HCT116 (cell line): ENCODE data around the gene COL5A1. TPM values are rescaled to one million over a fixed set of nuclear protein-coding genes. Genes with fewer than 3 reads are reported as not detected.

ENCODE experiments used
- ATAC-seq: fragments of 200-7000 bp; cut with Tn5 transposase; 2 replicates; pipeline ENCODE4 v1.9.1; 2020; ENCODE audit warnings: mild to moderate bottlenecking, moderate library complexity
- BruUV-seq: library from RNA; stranded (reverse); fragments of 400-500 nt; replicated peaks from 2 replicates; lab custom pipeline; 2021; lab: Mats Ljungman, UMichigan
- CTCF ChIA-PET: fragments of 300-600 bp; sonication (Branson Sonifier 250); formaldehyde crosslinking; loops from one replicate; lab custom pipeline; 2021; ENCODE audit warnings: antibody characterized with exemption; lab: Charles Lee
- POLR2A ChIA-PET: fragments of 300-600, 350-600 bp; sonication (Branson Sonifier 250); formaldehyde crosslinking; loops from one replicate; lab custom pipeline; 2021; ENCODE audit warnings: antibody characterized with exemption; lab: Charles Lee
- RAD21 ChIA-PET, 2 experiments: fragments of 300-600 bp; sonication (Branson Sonifier 250); formaldehyde crosslinking; loops; one replicate each; lab custom pipeline; 2023; ENCODE audit warnings: low total read pairs in 2 of 2; ENCODE audit not compliant: uncharacterized antibody in 2 of 2, unreplicated experiment in 2 of 2, low non-redundant PET in 1 of 2; lab: Charles Lee
- DNase-seq: peaks from one replicate; pipeline ENCODE4 v3.0.0-alpha.2; 2010; ENCODE audit warnings: low read depth, low spot score
- H2AFZ ChIP-seq: fragments of 200-600 bp; shearing (Covaris generic), sonication (generic); 2 replicates; pipeline ENCODE4 v1.6.1; 2017; ENCODE audit warnings: low read depth, mixed run types, mixed read lengths, antibody characterized with exemption, low read length; ENCODE audit not compliant: poor library complexity, severe bottlenecking
- H3K27ac ChIP-seq: 2 replicates; pipeline ENCODE4 v1.5.1; 2012; ENCODE audit warnings: low read depth, low read length
- H3K27me3 ChIP-seq: fragments of 200-600 bp; sonication (generic); 2 replicates; pipeline ENCODE4 v1.6.1; 2016; ENCODE audit warnings: mixed run types, low read length, mixed read lengths; ENCODE audit not compliant: insufficient read depth
- H3K36me3 ChIP-seq, 2 experiments: fragments of 200-500 bp in 1 of 2; fragments of 200-600 bp in 1 of 2; sonication (Bioruptor generic) in 1 of 2; sonication (generic) in 1 of 2; 2 replicates each; pipeline versions ENCODE4 v1.5.1 to v1.6.1; 2014 to 2016; ENCODE audit warnings: low read length in 2 of 2, inconsistent platforms in 1 of 2, mixed read lengths in 1 of 2, mixed run types in 1 of 2; ENCODE audit not compliant: insufficient read depth in 2 of 2, control insufficient read depth in 1 of 2
- H3K4me1 ChIP-seq, 2 experiments: fragments of 200-600 bp in 1 of 2; sonication (generic) in 1 of 2; 2 replicates each; pipeline versions ENCODE4 v1.5.1 to v1.6.1; 2012 to 2017; ENCODE audit warnings: low read length in 2 of 2, inconsistent platforms in 1 of 2, mild to moderate bottlenecking in 1 of 2, mixed read lengths in 1 of 2, mixed run types in 1 of 2, moderate library complexity in 1 of 2; ENCODE audit not compliant: insufficient read depth in 2 of 2, control insufficient read depth in 1 of 2
- H3K4me2 ChIP-seq: fragments of 200-600 bp; sonication (generic); 2 replicates; pipeline ENCODE4 v1.6.1; 2017; ENCODE audit warnings: mixed run types, low read length, mixed read lengths
- H3K4me3 ChIP-seq, 2 experiments: fragments of 200-600 bp in 1 of 2; sonication (generic) in 1 of 2; replicated peaks in 1 of 2; 2 replicates each; pipeline ENCODE4 v1.5.1; 2011 to 2016; ENCODE audit warnings: low read length in 2 of 2, control low read depth in 1 of 2, low read depth in 1 of 2, mild to moderate bottlenecking in 1 of 2, mixed read lengths in 1 of 2, mixed run types in 1 of 2
- H3K79me2 ChIP-seq: fragments of 200-600 bp; sonication (generic); 2 replicates; pipeline ENCODE4 v1.6.1; 2017; ENCODE audit warnings: mild to moderate bottlenecking, mixed run types, low read length, moderate library complexity, mixed read lengths; ENCODE audit not compliant: insufficient read depth
- H3K9ac ChIP-seq: fragments of 200-600 bp; sonication (generic); 2 replicates; pipeline ENCODE4 v1.6.1; 2016; ENCODE audit warnings: low read length, mixed read lengths
- H3K9me2 ChIP-seq: fragments of 200-600 bp; sonication (generic), shearing (Covaris generic); 2 replicates; pipeline ENCODE4 v1.6.1; 2017; ENCODE audit warnings: mixed run types, mild to moderate bottlenecking, moderate library complexity; ENCODE audit not compliant: insufficient read depth
- H3K9me3 ChIP-seq, 2 experiments: fragments of 200-500 bp in 1 of 2; fragments of 200-600 bp in 1 of 2; sonication (Bioruptor generic) in 1 of 2; sonication (generic) in 1 of 2; 2 replicates each; pipeline ENCODE4 v1.6.1; 2014 to 2017; ENCODE audit warnings: low read length in 2 of 2, mixed read lengths in 2 of 2, inconsistent platforms in 1 of 2, low read depth in 1 of 2, mild to moderate bottlenecking in 1 of 2, mixed run types in 1 of 2, moderate library complexity in 1 of 2; ENCODE audit not compliant: control insufficient read depth in 1 of 2, insufficient read depth in 1 of 2
- H4K20me1 ChIP-seq: fragments of 200-600 bp; sonication (generic), shearing (Covaris generic); 2 replicates; pipeline ENCODE4 v1.6.1; 2017; ENCODE audit warnings: mixed run types, mild to moderate bottlenecking, moderate library complexity; ENCODE audit not compliant: insufficient read depth
- CBX3 ChIP-seq: IDR thresholded peaks from 2 replicates; pipeline ENCODE4 v1.6.1; 2012; ENCODE audit warnings: low read depth
- EZH2phosphoT487 ChIP-seq: fragments of 200-600 bp; IDR thresholded peaks from 2 replicates; pipeline ENCODE4 v1.6.1; 2018; ENCODE audit warnings: antibody characterized with exemption, borderline replicate concordance
- FOSL1 ChIP-seq: IDR thresholded peaks from 2 replicates; pipeline ENCODE4 v1.6.1; 2012; ENCODE audit warnings: low read depth
- JUND ChIP-seq: IDR thresholded peaks from 2 replicates; pipeline ENCODE4 v1.6.1; 2012
- POLR2AphosphoS5 ChIP-seq: IDR thresholded peaks from 2 replicates; pipeline ENCODE4 v1.6.1; 2011; ENCODE audit warnings: mild to moderate bottlenecking, low read depth, low read length, moderate library complexity
- SIN3A ChIP-seq: IDR thresholded peaks from 2 replicates; pipeline ENCODE4 v1.6.1; 2012; ENCODE audit warnings: low read depth
- SP1 ChIP-seq: IDR thresholded peaks from 2 replicates; pipeline ENCODE4 v1.6.1; 2012; ENCODE audit warnings: low read depth
- TCF7L2 ChIP-seq: IDR thresholded peaks from 2 replicates; pipeline ENCODE4 v1.7.0; 2011; ENCODE audit warnings: borderline replicate concordance, inconsistent platforms; ENCODE audit not compliant: insufficient read depth, insufficient read length; ENCODE audit errors: extremely low read depth
- ZFX ChIP-seq: fragments of 450-650 bp; IDR thresholded peaks from 2 replicates; pipeline ENCODE4 v1.6.1; 2017
- ZNF274 ChIP-seq: fragments of 200-500 bp; sonication (Bioruptor generic); IDR thresholded peaks from 2 replicates; pipeline ENCODE4 v1.6.1; 2014; ENCODE audit warnings: mild to moderate bottlenecking, low read depth, low read length, inconsistent platforms
- intact Hi-C: fragments of 100-400 bp; cut with micrococcal nuclease; formaldehyde crosslinking; loops from 2 replicates; pipeline ENCODE4 v1.10.0; 2022
- total RNA-seq: library from RNA; stranded (reverse); gene quantifications from one replicate; pipeline ENCODE4 v1.2.1, GENCODE V29; 2021; ENCODE audit not compliant: unreplicated experiment
- TF ChIP-seq, protein P1 (sequence below): IDR thresholded peaks from 2 replicates; pipeline ENCODE4 v1.6.1; 2012; ENCODE audit warnings: low read depth

Gene COL5A1
- total RNA-seq, 1 experiment from 2014 or later: 0.30 TPM

DNA sequence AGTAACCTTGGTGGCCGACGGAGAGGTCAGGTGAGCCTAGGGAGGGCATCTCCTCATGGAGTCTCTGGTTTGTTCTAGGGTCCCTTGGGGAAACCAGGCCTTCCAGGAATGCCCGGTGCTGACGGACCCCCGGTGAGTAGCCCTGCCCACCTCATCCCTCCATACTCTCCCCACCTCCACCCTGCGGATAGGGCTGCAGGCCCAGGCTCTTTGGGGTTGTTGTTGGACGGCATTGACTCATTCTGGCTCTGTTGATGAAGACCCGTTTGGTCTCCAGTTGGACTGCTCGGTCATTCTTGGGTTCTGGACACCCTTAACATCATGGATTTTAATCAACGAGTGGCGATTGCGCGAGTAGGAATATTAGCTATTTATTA, 126.7 kb downstream of the COL5A1 start:
- no peaks in the 10 kb centered on the region for H3K36me3 ChIP-seq
- H3K27me3 ChIP-seq: no peaks in the 10 kb centered on the region
- DNase-seq (no peak), ATAC-seq (no peak)
- H2AFZ ChIP-seq: no peak overlapping the region
- no peaks in the 10 kb centered on the region for H3K9me3 ChIP-seq
- no peak overlapping the region for H3K4me2 ChIP-seq
- RAD21 ChIA-PET: no interaction called here
- no peak overlapping the region for H3K9ac ChIP-seq
- no peaks in the 10 kb centered on the region for H3K79me2 ChIP-seq
- no peaks in the 10 kb centered on the region for H3K9me2 ChIP-seq
- no peaks in the 10 kb centered on the region for H3K4me1 ChIP-seq
- TF ChIP-seq SP1 (no peak), ZNF274 (no peak), CBX3 (no peak), TCF7L2 (no peak), SIN3A (no peak), POLR2AphosphoS5 (no peak), FOSL1 (no peak), JUND (no peak), EZH2phosphoT487 (no peak), ZFX (no peak)
- TF ChIP-seq, protein P1, sequence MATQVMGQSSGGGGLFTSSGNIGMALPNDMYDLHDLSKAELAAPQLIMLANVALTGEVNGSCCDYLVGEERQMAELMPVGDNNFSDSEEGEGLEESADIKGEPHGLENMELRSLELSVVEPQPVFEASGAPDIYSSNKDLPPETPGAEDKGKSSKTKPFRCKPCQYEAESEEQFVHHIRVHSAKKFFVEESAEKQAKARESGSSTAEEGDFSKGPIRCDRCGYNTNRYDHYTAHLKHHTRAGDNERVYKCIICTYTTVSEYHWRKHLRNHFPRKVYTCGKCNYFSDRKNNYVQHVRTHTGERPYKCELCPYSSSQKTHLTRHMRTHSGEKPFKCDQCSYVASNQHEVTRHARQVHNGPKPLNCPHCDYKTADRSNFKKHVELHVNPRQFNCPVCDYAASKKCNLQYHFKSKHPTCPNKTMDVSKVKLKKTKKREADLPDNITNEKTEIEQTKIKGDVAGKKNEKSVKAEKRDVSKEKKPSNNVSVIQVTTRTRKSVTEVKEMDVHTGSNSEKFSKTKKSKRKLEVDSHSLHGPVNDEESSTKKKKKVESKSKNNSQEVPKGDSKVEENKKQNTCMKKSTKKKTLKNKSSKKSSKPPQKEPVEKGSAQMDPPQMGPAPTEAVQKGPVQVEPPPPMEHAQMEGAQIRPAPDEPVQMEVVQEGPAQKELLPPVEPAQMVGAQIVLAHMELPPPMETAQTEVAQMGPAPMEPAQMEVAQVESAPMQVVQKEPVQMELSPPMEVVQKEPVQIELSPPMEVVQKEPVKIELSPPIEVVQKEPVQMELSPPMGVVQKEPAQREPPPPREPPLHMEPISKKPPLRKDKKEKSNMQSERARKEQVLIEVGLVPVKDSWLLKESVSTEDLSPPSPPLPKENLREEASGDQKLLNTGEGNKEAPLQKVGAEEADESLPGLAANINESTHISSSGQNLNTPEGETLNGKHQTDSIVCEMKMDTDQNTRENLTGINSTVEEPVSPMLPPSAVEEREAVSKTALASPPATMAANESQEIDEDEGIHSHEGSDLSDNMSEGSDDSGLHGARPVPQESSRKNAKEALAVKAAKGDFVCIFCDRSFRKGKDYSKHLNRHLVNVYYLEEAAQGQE: no peak
- no peaks in the 10 kb centered on the region for H4K20me1 ChIP-seq
- H3K27ac ChIP-seq: no peak overlapping the region
- intact Hi-C loops: no loop called here
- no TSS peak for BruUV-seq
- CTCF ChIA-PET: no interaction called here
- POLR2A ChIA-PET: no interaction called here
- H3K4me3 ChIP-seq: no peak overlapping the region
